GM21367 (cell line): Measurements from ENCODE around the gene MTM1.

Source experiments
- ATAC-seq: cut with Tn5 transposase; IDR thresholded peaks from one replicate; pipeline ENCODE4 v1.9.1; 2021; ENCODE audit not compliant: unreplicated experiment

MTM1 gene

GRCh38 chrX:150568320-150569154 lies at the start of gene MTM1:
MTM1 (plus strand) TSS chrX:150568621; CDS start chrX:150592615, 23,994 bp downstream.
- ATAC-seq: peak; percentile 95

- no peak for ATAC-seq
Measured at GRCh38 chrX:150522494-150522893, 45.9 kb upstream of the MTM1 start.

GRCh38 chrX:150525061-150525919 lies 43.1 kb upstream of the MTM1 start:
- no peak for ATAC-seq

DNA sequence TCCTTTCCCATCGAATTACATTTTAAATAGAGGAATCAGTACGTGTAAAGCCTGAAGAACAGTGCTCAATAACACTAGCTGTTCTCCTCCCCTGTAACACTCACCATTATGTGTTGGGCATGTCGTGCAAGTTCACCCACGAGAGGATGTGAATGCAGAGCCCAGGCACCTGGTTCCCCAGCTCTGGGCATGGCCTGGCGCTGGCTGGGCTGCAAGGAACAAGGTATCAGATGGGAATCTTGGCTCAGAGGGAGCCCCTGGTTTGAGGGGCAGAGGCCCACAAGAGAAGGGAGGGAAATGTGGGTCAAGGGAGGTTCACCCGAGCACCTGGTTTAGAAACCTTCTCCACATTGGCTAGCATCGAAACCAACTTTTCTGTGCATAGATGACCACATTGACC lies 41.7 kb upstream of the MTM1 start:
- no peak for ATAC-seq

DNA sequence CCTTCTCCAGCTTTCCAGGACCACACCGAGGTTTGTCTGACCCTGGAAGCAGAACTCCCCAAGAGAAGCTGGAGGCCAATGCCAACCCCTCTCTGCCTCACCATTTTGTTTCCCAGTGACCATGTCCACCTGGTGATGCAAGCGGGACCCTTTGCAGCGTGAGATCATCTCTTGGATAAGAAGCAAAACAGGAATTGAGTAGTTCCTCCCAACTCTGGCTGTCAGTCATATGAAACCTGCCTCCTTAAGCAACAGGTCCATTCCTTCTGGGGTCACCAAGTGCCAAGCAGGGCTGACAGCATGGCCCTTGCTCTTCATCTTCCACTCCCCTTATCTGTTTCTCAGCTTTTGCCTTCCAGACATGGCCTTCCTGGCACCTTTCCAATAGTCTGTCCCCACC lies 41.3 kb upstream of the MTM1 start:
- ATAC-seq: no peak

DNA sequence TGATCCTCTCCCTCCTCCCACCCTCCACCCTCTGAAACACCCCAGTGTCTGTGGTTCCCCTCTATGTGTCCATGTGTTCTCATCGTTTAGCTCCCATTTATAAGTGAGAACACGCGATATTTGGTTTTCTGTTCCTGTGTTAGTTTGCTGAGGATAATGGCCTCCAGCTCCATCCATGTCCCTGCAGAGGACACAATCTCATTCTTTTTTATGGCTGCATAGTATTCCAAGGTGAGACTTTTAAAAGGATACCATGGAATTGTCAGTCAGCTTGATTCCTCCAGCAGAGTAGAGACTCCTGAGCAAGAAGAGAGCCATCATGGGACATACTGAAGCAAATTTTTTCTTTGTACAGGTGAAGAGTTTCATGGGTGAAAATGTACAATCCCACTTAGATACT lies 38.8 kb upstream of the MTM1 start:
- no peak for ATAC-seq

DNA sequence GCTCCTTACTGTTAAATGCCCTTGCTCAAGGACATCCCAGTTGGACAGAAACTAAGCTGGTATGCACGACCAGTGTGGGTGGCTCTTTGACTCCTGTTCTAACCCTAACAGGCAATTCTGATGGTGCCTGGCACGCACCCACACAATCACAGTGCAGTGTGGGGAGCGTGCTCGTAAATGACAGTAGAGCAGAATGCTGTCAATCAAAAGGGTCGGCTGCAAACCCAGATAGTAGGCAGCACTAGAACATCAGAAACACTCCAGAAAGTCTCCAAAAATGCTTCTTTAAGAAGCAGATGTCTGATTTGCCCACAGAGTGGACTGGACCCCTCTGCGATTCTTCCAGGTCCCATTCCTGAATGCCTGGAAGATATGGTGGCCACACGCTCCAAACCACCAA lies 37.6 kb upstream of the MTM1 start:
- no peak for ATAC-seq

DNA sequence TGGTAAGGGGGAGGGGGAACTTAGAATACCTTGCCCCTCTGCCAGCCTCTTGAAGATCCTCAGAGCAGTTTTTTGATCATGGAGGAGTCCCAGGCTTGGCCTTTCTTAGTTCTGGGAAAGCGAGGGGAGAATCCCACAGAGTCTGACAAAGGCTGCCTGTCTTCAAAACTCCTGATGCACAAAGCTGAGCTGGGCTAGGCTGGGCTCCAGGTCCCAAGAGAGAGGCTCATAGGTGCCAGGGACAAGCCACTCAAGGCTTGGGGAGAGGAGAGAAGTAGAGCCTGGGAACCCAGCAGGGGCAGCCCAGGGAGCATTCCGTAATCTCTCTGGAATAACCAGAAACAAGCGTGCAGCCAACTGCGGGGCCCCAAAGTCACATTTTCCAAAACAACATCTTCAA lies 37.0 kb upstream of the MTM1 start:
- ATAC-seq: no peak

GRCh38 chrX:150533863-150534262 lies 34.6 kb upstream of the MTM1 start:
- no peak for ATAC-seq

GRCh38 chrX:150536455-150537116 lies 31.8 kb upstream of the MTM1 start:
- no peak for ATAC-seq

GRCh38 chrX:150537851-150538250 lies 30.6 kb upstream of the MTM1 start:
- no peak for ATAC-seq

DNA sequence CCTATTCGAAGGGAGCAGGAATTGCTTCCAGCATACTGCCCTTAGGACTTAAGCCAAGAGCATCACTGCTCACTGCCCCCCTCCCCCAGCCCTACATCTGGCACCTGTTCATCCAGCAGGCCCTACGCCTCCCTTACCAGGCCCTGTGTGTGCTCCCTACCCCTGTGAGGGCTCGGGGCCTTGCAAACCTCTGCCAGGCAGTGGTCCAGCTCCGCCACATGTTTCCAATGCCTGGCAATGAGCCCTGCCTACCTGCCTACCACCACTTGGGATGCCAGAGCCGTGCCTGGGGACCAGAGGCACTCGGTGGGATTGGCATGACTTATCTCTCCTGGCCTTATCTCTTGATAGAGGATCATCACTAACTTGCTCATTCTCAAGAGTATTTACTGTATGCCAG lies 27.5 kb upstream of the MTM1 start:
- no peak for ATAC-seq

DNA sequence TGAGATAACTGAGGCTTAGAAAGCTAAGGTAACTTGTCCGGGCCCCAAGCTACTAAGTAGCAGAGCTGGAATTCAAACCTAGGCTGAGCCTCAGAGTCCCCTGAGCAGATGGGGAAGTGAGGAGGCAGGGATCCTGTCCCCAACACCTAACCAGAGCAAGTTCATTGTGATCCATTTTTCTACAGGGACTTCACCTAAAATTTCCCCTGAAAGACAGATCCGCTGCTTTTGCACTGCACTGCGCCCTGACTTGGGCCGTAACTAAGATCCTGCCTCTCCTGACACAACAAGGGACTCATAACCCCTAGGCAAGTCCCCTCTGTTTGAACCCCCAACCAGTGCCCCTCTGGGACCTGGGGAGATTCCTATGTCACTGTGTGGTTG lies 25.6 kb upstream of the MTM1 start:
- ATAC-seq: no peak

- ATAC-seq: no peak
Measured at GRCh38 chrX:150543230-150544155, 24.9 kb upstream of the MTM1 start.

DNA sequence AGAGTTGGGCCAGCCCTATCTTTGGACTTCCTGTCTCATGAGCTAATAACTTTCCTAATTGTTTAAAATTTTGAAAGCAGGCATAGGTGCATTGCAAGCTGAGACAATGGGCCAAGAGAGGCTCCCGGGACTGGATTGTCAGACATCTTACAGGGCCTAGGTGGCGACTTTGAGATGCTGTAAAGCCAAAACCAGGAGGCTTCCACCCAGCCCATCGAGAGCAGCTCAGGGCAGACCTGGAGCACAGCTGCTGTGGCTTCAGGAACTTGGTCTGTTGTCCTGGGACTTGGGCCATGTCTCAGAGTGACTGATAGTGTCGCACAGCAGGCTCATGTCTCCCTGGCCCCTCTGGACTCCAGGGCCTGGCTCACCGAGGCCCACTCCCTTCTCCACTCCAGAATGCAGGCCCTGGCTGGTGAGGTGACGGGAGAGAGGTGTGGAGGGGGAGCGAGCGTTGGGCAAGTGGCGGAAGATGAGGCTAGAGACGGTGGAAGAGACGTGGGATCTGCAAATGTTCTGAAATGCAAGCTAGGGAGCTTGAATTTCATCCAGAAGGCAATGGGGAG lies 24.1 kb upstream of the MTM1 start:
- no peak for ATAC-seq

DNA sequence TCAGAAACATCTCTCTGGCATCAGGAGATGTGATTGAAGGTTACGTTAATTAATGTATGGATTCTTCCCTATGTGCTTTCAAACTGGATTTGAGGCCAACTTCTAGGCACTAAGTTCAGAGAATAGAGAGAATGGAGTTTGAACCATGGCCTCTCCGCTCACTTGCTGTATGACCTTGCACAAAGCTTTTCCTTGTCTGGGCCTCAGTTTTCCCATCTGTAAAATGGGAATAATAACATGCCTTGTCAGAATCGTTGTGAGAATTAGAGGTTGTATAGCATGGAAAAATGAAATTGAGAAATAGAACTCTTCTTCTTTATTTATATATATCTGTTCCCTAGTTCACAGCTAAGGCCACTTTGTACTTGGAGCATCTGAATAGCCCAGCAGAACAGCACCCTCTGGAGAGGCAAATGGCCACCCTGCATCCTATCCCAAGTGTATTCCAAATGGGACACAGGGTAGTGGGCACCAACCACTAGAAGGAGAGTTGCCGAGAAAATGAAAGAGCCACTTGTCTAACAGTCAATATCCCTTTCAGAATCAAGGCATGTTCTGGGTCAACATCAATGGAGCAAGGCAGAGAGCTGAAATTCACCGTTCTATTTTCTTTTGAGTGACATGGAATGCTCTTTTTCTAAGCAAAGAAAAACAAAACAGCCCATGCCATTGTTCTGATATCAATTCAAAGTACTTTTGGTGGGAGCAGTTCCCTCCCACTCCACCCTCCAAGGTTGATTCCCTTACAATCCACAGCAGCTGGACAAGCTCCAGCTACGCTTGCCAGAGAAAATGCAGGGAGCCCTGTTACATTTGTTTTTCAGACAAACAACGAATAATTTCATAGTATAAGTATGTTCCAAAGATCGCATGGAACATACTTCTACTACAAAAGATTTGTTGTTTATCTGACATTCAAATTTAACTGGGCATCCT lies 23.3 kb upstream of the MTM1 start:
- no peak for ATAC-seq

- no peak for ATAC-seq
Measured at GRCh38 chrX:150546711-150547153, 21.7 kb upstream of the MTM1 start.

DNA sequence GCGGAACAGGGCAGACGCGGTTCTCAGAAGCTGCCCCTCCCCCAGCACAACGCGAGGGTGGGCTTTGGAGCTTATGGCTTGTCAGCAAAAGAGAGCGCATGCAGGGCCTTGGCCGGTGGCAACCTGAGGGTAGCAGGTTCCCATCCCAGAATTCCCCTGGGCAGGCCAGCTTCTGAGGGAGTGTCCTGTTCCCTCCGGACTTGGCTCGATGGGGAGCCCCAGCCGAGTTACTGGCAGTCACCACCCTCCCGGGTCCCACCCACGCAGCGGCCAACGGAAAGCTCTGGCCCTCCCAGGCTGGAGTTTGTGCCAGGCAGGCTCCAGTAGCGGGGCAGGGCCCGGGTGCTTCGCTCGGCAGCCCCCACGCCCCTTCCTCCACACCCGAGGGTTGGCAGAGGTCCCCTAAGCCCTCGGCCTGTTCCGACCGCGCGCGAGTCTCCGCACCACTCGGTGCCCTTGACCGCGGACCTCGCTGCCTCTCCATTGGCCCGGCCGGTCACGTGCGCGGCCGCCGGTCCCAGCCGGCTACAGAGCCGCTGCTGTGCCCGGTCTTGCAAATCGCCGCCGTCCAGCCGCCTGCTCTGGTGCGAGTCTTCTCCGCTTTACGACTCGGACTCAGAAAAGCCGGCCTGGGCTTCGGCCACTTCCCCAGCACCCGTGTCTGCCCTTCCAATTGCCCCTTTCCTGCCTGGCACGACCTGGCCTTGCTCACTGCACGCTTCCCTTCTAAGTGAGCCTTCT lies 20.9 kb upstream of the MTM1 start:
- peak; percentile 67 for ATAC-seq
